K562 (cell line): ENCODE results near the gene DOCK1. TPM values are rescaled to one million over a fixed set of nuclear protein-coding genes. Genes with fewer than 3 reads are reported as not detected.

Experiments used
- ATAC-seq: fragments of 200-7000 bp; cut with Tn5 transposase; 3 replicates; pipeline ENCODE4 v1.9.1; 2020; ENCODE audit warnings: moderate library complexity
- BruUV-seq: library from RNA; stranded (reverse); fragments of 400-500 nt; replicated peaks from 2 replicates; lab custom pipeline; 2021; lab: Mats Ljungman, UMichigan
- CTCF ChIA-PET: fragments of 300-600 bp; formaldehyde crosslinking; extraction: SDS; loops from one replicate; lab custom pipeline; 2021; ENCODE audit warnings: low intra/inter-chr PET ratio; lab: Yijun Ruan, JAX
- POLR2A ChIA-PET: fragments of 300-600, 350-650 bp; sonication (Branson Sonifier 250); formaldehyde crosslinking; extraction: SDS; loops from one replicate; lab custom pipeline; 2021; ENCODE audit warnings: antibody characterized with exemption, inconsistent platforms; lab: Yijun Ruan, JAX
- DNase-seq, 4 experiments: peaks; one replicate each; pipeline versions ENCODE4 v3.0.0 to v3.0.0-alpha.2; 2011 to 2018; ENCODE audit warnings: low spot score in 3 of 4, mixed read lengths in 3 of 4; ENCODE audit errors: extremely low read depth in 1 of 4
- FAIRE-seq: peaks from 2 replicates; lab custom pipeline; 2011; peaks lifted over from hg19 to GRCh38; lab: Jason Lieb, UNC
- H2AFZ ChIP-seq: 2 replicates; pipeline ENCODE4 v1.6.0; 2011; ENCODE audit warnings: low read depth, low read length, control low read depth, inconsistent platforms
- H3K27ac ChIP-seq: fragments of 200-600 bp; 3 replicates; pipeline ENCODE4 v1.8.0; 2011; ENCODE audit warnings: low read depth, mild to moderate bottlenecking, control low read depth, inconsistent platforms, low read length, moderate library complexity, mixed read lengths; ENCODE audit errors: extremely low read depth
- H3K27me3 ChIP-seq, 2 experiments: fragments of 300-600 bp in 1 of 2; 2 replicates in 1 of 2; 3 replicates in 1 of 2; pipeline versions ENCODE4 v1.6.0 to v1.8.0; 2011; ENCODE audit warnings: inconsistent platforms in 2 of 2, low read length in 2 of 2, mild to moderate bottlenecking in 1 of 2, mixed read lengths in 1 of 2, moderate library complexity in 1 of 2; ENCODE audit not compliant: control insufficient read depth in 2 of 2, insufficient read depth in 2 of 2
- H3K36me3 ChIP-seq: fragments of 300-600 bp; 3 replicates; pipeline ENCODE4 v1.8.0; 2011; ENCODE audit warnings: mild to moderate bottlenecking, low read length, inconsistent platforms; ENCODE audit not compliant: control insufficient read depth, insufficient read depth
- H3K4me1 ChIP-seq, 2 experiments: fragments of 200-600 bp in 1 of 2; replicated peaks in 1 of 2; 2 replicates in 1 of 2; 3 replicates in 1 of 2; pipeline versions ENCODE4 v1.5.1 to v1.8.0; 2011; ENCODE audit warnings: inconsistent platforms in 2 of 2, low read length in 2 of 2, mild to moderate bottlenecking in 1 of 2, mixed read lengths in 1 of 2, moderate library complexity in 1 of 2; ENCODE audit not compliant: control insufficient read depth in 2 of 2, insufficient read depth in 2 of 2
- H3K4me2 ChIP-seq: 2 replicates; pipeline ENCODE4 v1.6.1; 2011; ENCODE audit warnings: low read length, control low read depth, inconsistent platforms, mixed read lengths; ENCODE audit not compliant: insufficient read depth
- H3K4me3 ChIP-seq: fragments of 200-600 bp; sonication (generic), shearing (Covaris generic); 2 replicates; pipeline ENCODE4 v1.5.1; 2016; ENCODE audit warnings: control low read depth, inconsistent platforms
- H3K79me2 ChIP-seq: fragments of 200-600 bp; 3 replicates; pipeline ENCODE4 v1.8.0; 2011; ENCODE audit warnings: low read length, inconsistent platforms; ENCODE audit not compliant: control insufficient read depth, insufficient read depth
- H3K9ac ChIP-seq, 2 experiments: 2 replicates each; pipeline versions ENCODE4 v1.6.0 to v1.6.1; 2011; ENCODE audit warnings: low read depth in 2 of 2, low read length in 2 of 2, control low read depth in 1 of 2, inconsistent platforms in 1 of 2, mild to moderate bottlenecking in 1 of 2, mixed read lengths in 1 of 2; ENCODE audit not compliant: insufficient read depth in 1 of 2
- H3K9me1 ChIP-seq: one replicate; pipeline ENCODE4 v1.6.0; 2011; ENCODE audit warnings: inconsistent platforms, mild to moderate bottlenecking, low read length, moderate library complexity; ENCODE audit not compliant: control insufficient read depth, insufficient read depth
- H3K9me3 ChIP-seq: replicated peaks from 2 replicates; pipeline ENCODE4 v1.5.1; 2011; ENCODE audit warnings: low read depth, low read length, inconsistent platforms; ENCODE audit not compliant: control insufficient read depth, insufficient read depth
- H4K20me1 ChIP-seq: replicated peaks from 2 replicates; pipeline ENCODE4 v1.6.1; 2011; ENCODE audit warnings: low read length, inconsistent platforms, mixed read lengths; ENCODE audit not compliant: control insufficient read depth, insufficient read depth
- DPF2 ChIP-seq: fragments of 450-650 bp; IDR thresholded peaks from 2 replicates; pipeline ENCODE4 v1.6.1; 2016
- E2F3 ChIP-seq: fragments of 250-450 bp; sonication (Bioruptor Pico); IDR thresholded peaks from 2 replicates; pipeline ENCODE4 v1.4.0; 2020; ENCODE audit warnings: mild to moderate bottlenecking
- LARP7 ChIP-seq: fragments of 450-650 bp; IDR thresholded peaks from 2 replicates; pipeline ENCODE4 v1.6.1; 2016
- NFE2 ChIP-seq: IDR thresholded peaks from 2 replicates; pipeline ENCODE4 v1.6.1; 2014; ENCODE audit warnings: antibody characterized with exemption, low read depth
- PCBP1 ChIP-seq: fragments of 200-400 bp; formaldehyde crosslinking; IDR thresholded peaks from 2 replicates; pipeline ENCODE4 v1.6.1; 2018; ENCODE audit warnings: mild to moderate bottlenecking, low read depth, low read length; ENCODE audit not compliant: poor library complexity, severe bottlenecking
- RREB1 ChIP-seq: fragments of 250-450 bp; sonication (Bioruptor Pico); IDR thresholded peaks from 2 replicates; pipeline ENCODE4 v1.4.0; 2020
- ZBTB11 ChIP-seq, 3 experiments: fragments of 200-800 bp in 1 of 3; fragments of 250-450 bp in 1 of 3; fragments of 450-650 bp in 1 of 3; sonication (Bioruptor Pico) in 1 of 3; sonication (Bioruptor generic) in 1 of 3; formaldehyde crosslinking in 1 of 3; IDR thresholded peaks; 2 replicates each; pipeline versions ENCODE4 v1.6.1 to v1.8.0; 2016 to 2022; ENCODE audit warnings: mild to moderate bottlenecking in 2 of 3, missing genetic modification characterization in 2 of 3, missing compliant biosample characterization in 1 of 3, moderate library complexity in 1 of 3
- ZNF277 ChIP-seq: fragments of 250-450 bp; sonication (Bioruptor Pico); IDR thresholded peaks from 2 replicates; pipeline ENCODE4 v1.8.0; 2022; ENCODE audit warnings: inconsistent platforms, mild to moderate bottlenecking, moderate library complexity, borderline replicate concordance
- ZNF766 ChIP-seq: fragments of 200-800 bp; sonication (Bioruptor generic); conservative IDR thresholded peaks from 2 replicates; pipeline ENCODE4 v1.6.1; 2016; ENCODE audit warnings: missing genetic modification characterization, missing compliant biosample characterization
- WGBS: fragments of 100-300 bp; shearing (Covaris generic); methylation state at CpG from one replicate; pipeline ENCODE4 v1.1.6; 2016; ENCODE audit warnings: low coverage, mixed read lengths; ENCODE audit not compliant: insufficient coverage; ENCODE audit errors: missing lambda C conversion rate; 5-methylcytosine and 5-hydroxymethylcytosine counted together
- in situ Hi-C: fragments of 300-500 bp; cut with MboI; formaldehyde crosslinking; loops from 4 replicates; pipeline ENCODE4 v1.15.0; 2018; ENCODE audit warnings: inconsistent platforms, mixed read lengths
- intact Hi-C: fragments of 100-400 bp; cut with micrococcal nuclease; formaldehyde crosslinking; loops from 2 replicates; pipeline ENCODE4 v1.14.2; 2022
- polyA plus RNA-seq, 8 experiments: library from polyadenylated mRNA; depleted of rRNA in 4 of 8; stranded (reverse) in 5 of 8; unstranded in 3 of 8; fragments of >200 nt; fragmentation: Nextera tagmentation in 2 of 8; fragmentation: Illumina TruSeq in 1 of 8; extraction: Ambion mirVana in 2 of 8; extraction: Trizol in 1 of 8; gene quantifications; 2 replicates each; pipeline versions ENCODE4 v1.2.1 to v1.2.3, GENCODE V29; 2011 to 2014; ENCODE audit warnings: inconsistent platforms in 1 of 8, missing spikeins in 1 of 8
- total RNA-seq, 7 experiments: library from RNA; depleted of rRNA in 6 of 7; stranded (reverse); fragments of >200 nt in 6 of 7; fragmentation: Illumina TruSeq in 2 of 7; extraction: Trizol in 2 of 7; gene quantifications; 2 replicates each; pipeline versions ENCODE4 v1.2.1 to v1.2.3, GENCODE V29; 2011 to 2021; ENCODE audit warnings: low replicate concordance in 1 of 7

DOCK1 gene
- total and polyA plus RNA-seq, 9 of the 15 experiments (the other 6 are each of a cell fraction or from before 2014, with no cell fraction given), result 0.31 TPM; not detected in 8

- no peak for TF ChIP-seq ZNF277 (CRISPR knock-in tag)
- no peak for TF ChIP-seq ZNF766 (CRISPR knock-in tag)
Observed at GRCh38 chr10:127345231-127345965, 440.2 kb downstream of the DOCK1 start (continued).

- intact Hi-C loops, result no loop called here
- no peak for FAIRE-seq
- Histone ChIP-seq H3K36me3 (no peaks in the 10 kb centered on the region), H2AFZ (no peak overlapping the region), H3K4me1 (no peaks in the 10 kb centered on the region), H3K4me2 (no peak overlapping the region), H3K9ac (no peak overlapping the region), H3K9me1 (no peaks in the 10 kb centered on the region), H3K9me3 (no peaks in the 10 kb centered on the region), H4K20me1 (no peaks in the 10 kb centered on the region), H3K27me3 (no peaks in the 10 kb centered on the region), H3K27ac (no peak overlapping the region), H3K4me3 (no peak overlapping the region), H3K79me2 (no peaks in the 10 kb centered on the region)
- POLR2A ChIA-PET, result no interaction called here
- DNase-seq, result no peak
- no peak for ATAC-seq
- 0% methylated on average over 11 of the region's 11 CpGs for WGBS
- CTCF ChIA-PET, result no interaction called here
- in situ Hi-C loops, result no loop called here
- no TSS peak for BruUV-seq
- TF ChIP-seq LARP7, result no peak
- TF ChIP-seq ZBTB11 (CRISPR knock-in tag; IDR thresholded peaks at IDR 0.05), result no peak
- no peak for TF ChIP-seq DPF2
- no peak for TF ChIP-seq E2F3 (CRISPR knock-in tag)
- TF ChIP-seq PCBP1, result no peak
- TF ChIP-seq RREB1 (CRISPR knock-in tag), result no peak
- no peak for TF ChIP-seq NFE2
Observed at GRCh38 chr10:127346604-127347003, 441.4 kb downstream of the DOCK1 start.
